Osteocyte (in vitro differentiated cells): Measurements from ENCODE around the gene NLRP14. TPM values are rescaled to one million over a fixed set of nuclear protein-coding genes. Genes with fewer than 3 reads are reported as not detected.

Source experiments
- DNase-seq: peaks from one replicate; pipeline ENCODE4 v3.0.0; 2021; ENCODE audit warnings: mixed read lengths; ENCODE audit not compliant: unreplicated experiment; ENCODE audit errors: extremely low spot score
- H3K27ac Mint-ChIP-seq: one replicate; pipeline ENCODE4 v1.8.0; 2021; ENCODE audit warnings: mild to moderate bottlenecking, mixed read lengths; ENCODE audit not compliant: unreplicated experiment
- H3K27me3 Mint-ChIP-seq: one replicate; pipeline ENCODE4 v1.8.0; 2021; ENCODE audit warnings: mixed read lengths; ENCODE audit not compliant: unreplicated experiment
- H3K36me3 Mint-ChIP-seq: one replicate; pipeline ENCODE4 v1.8.0; 2021; ENCODE audit warnings: mixed read lengths; ENCODE audit not compliant: unreplicated experiment
- H3K4me1 Mint-ChIP-seq: one replicate; pipeline ENCODE4 v1.8.0; 2021; ENCODE audit warnings: mixed read lengths; ENCODE audit not compliant: unreplicated experiment
- H3K4me3 Mint-ChIP-seq: one replicate; pipeline ENCODE4 v1.8.0; 2021; ENCODE audit warnings: mild to moderate bottlenecking, moderate library complexity, mixed read lengths; ENCODE audit not compliant: unreplicated experiment
- H3K9me3 Mint-ChIP-seq: one replicate; pipeline ENCODE4 v1.8.0; 2021; ENCODE audit warnings: mixed read lengths; ENCODE audit not compliant: unreplicated experiment
- total RNA-seq: library from RNA; stranded (reverse); gene quantifications from 2 replicates; pipeline ENCODE4 v1.2.1, GENCODE V29; 2021
- TF ChIP-seq, protein P1 (sequence below): fragments of 200-600 bp; sonication (generic); IDR thresholded peaks from 2 replicates; pipeline ENCODE4 v1.5.0; 2021; ENCODE audit warnings: antibody characterized with exemption, mild to moderate bottlenecking, moderate library complexity

NLRP14 gene
- total RNA-seq, 1 donor from 2014 or later = not detected

- Mint-ChIP-seq H3K27me3 (peaks cover 32% of the 10 kb centered on the region), H3K36me3 (no peaks in the 10 kb centered on the region), H3K9me3 (no peaks in the 10 kb centered on the region), H3K4me1 (no peaks in the 10 kb centered on the region), H3K27ac (no peak overlapping the region), H3K4me3 (no peak overlapping the region)
- TF ChIP-seq, protein P1, sequence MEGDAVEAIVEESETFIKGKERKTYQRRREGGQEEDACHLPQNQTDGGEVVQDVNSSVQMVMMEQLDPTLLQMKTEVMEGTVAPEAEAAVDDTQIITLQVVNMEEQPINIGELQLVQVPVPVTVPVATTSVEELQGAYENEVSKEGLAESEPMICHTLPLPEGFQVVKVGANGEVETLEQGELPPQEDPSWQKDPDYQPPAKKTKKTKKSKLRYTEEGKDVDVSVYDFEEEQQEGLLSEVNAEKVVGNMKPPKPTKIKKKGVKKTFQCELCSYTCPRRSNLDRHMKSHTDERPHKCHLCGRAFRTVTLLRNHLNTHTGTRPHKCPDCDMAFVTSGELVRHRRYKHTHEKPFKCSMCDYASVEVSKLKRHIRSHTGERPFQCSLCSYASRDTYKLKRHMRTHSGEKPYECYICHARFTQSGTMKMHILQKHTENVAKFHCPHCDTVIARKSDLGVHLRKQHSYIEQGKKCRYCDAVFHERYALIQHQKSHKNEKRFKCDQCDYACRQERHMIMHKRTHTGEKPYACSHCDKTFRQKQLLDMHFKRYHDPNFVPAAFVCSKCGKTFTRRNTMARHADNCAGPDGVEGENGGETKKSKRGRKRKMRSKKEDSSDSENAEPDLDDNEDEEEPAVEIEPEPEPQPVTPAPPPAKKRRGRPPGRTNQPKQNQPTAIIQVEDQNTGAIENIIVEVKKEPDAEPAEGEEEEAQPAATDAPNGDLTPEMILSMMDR = no peak
- DNase-seq = no peak
These were observed 11.2 kb downstream of the NLRP14 start for GRCh38 chr11:7031471-7031871.

GRCh38 chr11:7032692-7033091 lies 12.4 kb downstream of the NLRP14 start:
- H3K27me3 Mint-ChIP-seq = peaks cover 27% of the 10 kb centered on the region
- DNase-seq = no peak
- no peak overlapping the region for H3K27ac Mint-ChIP-seq
- H3K9me3 Mint-ChIP-seq = no peaks in the 10 kb centered on the region
- TF ChIP-seq, protein P1 = no peak
- H3K4me3 Mint-ChIP-seq = no peak overlapping the region
- H3K4me1 Mint-ChIP-seq = no peaks in the 10 kb centered on the region
- H3K36me3 Mint-ChIP-seq = no peaks in the 10 kb centered on the region

GRCh38 chr11:7034019-7034418 lies 13.7 kb downstream of the NLRP14 start:
- H3K27ac Mint-ChIP-seq = no peak overlapping the region
- TF ChIP-seq, protein P1 = no peak
- H3K4me3 Mint-ChIP-seq = no peak overlapping the region
- no peaks in the 10 kb centered on the region for H3K9me3 Mint-ChIP-seq
- DNase-seq = no peak
- H3K27me3 Mint-ChIP-seq = peaks cover 18% of the 10 kb centered on the region
- no peaks in the 10 kb centered on the region for H3K4me1 Mint-ChIP-seq
- no peaks in the 10 kb centered on the region for H3K36me3 Mint-ChIP-seq

DNA sequence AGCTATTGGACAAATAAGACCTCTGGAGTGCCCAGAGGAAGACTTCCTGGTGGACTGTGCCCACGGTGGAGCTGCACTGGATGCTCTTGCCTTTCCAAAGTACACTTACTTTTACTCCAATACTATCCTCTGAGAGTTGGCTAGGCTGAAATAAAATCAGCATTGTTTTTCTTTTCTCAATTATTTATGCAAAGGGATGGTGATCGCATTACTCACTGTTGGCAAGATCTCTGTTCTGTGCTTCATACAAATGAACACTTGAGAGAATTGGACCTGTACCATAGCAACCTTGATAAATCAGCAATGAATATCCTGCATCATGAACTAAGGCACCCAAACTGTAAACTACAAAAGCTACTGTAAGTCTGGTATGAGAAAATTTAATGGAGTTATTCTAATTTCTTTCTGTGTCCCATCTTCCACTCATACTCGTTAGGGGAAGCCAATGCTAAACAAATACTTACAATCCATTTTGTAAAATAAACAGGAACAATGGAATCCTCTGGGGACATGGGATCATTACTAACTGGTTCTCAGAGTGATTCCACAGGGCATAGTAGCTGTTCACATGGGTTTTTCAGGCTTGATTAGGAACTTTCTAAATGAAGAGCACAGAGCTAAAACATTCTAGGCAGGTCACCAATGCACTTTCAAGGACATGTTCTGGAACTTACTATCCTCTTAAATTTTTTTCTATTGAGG lies 26.3 kb downstream of the NLRP14 start:
- H3K27ac Mint-ChIP-seq = no peak overlapping the region
- H3K9me3 Mint-ChIP-seq = no peaks in the 10 kb centered on the region

DNA sequence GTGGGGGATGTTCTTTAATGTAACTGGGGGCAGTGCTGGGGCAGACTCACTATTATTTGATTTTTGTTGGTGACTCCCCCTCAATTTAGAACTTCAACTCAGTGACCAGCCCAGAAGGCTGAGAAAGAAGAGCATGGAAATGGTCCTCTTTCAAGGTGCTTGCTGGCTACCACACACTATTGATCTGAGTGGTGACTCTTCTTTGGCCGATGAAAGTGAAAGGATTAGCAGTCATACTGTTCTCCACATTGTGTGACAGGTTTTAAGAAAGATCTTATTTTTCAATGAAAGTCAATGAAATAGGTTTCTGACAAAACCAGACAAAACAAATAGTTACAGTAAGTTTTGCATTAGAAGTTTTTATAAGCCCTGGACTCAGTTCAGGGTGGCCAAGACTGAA lies 29.9 kb downstream of the NLRP14 start:
- no peaks in the 10 kb centered on the region for H3K36me3 Mint-ChIP-seq
- H3K4me3 Mint-ChIP-seq = no peak overlapping the region
- no peaks in the 10 kb centered on the region for H3K4me1 Mint-ChIP-seq
- TF ChIP-seq, protein P1 = no peak
- H3K9me3 Mint-ChIP-seq = no peaks in the 10 kb centered on the region
- H3K27ac Mint-ChIP-seq = no peak overlapping the region
- DNase-seq = no peak
- H3K27me3 Mint-ChIP-seq = peaks cover 4% of the 10 kb centered on the region

More for the DNA sequence above, 26.3 kb downstream of the NLRP14 start:
- DNase-seq = no peak
- Mint-ChIP-seq H3K36me3 (no peaks in the 10 kb centered on the region), H3K27me3 (peaks cover 3% of the 10 kb centered on the region), H3K4me3 (no peak overlapping the region), H3K4me1 (no peaks in the 10 kb centered on the region)
- TF ChIP-seq, protein P1 = no peak
